Measurements from ENCODE around the gene SH3GLB2. TPM values are rescaled to one million over a fixed set of nuclear protein-coding genes. Genes with fewer than 3 reads are reported as not detected.

SH3GLB2 gene
- 43.2 TPM for total RNA-seq
- long read RNA-seq, full-length matches to known transcripts, result 14 of 22 reads
- long read RNA-seq, partial matches to known transcripts, result 4 of 22 reads
- long read RNA-seq, other reads (novel, unspliced or antisense), result 4 of 22 reads

DNA sequence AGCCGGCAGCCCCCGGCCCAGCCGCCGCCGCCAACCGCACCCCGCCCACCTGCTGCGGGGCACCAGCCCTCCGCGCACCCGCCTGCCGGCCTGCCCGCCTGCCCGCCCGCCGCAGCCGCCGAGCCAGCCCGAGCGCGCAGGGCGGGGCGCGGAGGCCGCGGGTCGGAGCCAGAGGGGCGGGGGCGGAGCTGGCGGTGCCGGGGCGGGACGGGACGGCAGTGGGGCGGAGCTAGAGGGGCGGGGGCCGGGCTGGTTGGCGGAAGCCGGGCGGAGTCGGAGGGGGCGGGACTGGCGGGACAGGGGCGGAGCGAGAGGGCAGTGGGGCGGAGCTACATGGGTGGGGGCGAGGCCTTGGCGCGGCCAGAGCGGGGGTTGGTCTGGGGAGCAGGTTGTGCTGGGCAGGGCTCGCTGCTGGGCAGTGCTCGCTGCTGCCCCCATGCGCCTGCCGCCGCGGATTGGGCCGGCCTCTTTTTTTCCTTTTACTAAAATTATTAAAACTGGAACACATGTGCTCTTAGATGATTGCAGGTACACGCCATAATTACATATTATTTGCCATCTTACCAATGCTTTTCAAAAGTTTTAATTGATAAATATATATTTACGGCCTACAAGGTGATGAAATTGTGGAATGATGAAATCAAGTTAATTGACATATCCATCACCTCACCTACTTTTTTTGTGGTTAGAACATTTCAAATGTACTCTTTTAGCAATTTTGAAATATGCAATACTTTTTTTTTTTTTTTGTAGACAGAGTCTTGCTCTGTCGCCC is at the start of gene SH3GLB2:
Gene SH3GLB2 (minus strand): TSS at position 140 of the 775 bp plus-strand sequence. CDS start 177 bp downstream, outside the sequence.
- peak; percentile 100 for DNase-seq (ENCODE audit: low spot score)

DNA sequence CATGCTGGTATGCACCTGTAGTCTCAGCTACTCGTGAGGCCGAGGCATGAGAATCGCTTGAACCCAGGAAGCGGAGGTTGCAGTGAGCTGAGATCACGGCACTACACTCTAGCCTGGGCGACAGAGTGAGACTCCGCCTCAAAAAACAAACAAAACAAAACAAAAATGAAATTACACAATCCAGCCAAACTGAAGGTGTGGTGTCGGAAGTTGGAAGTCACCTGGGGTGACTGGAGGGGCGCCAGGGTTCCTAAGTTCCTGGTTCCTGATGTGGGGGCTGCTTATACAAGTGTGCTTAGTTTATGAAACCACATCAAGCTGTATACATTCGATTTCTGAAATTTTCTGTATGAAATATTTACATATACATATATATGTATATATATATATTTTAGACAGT is 49.1 kb upstream of the SH3GLB2 start:
- no peak for DNase-seq (ENCODE audit: low spot score)

DNA sequence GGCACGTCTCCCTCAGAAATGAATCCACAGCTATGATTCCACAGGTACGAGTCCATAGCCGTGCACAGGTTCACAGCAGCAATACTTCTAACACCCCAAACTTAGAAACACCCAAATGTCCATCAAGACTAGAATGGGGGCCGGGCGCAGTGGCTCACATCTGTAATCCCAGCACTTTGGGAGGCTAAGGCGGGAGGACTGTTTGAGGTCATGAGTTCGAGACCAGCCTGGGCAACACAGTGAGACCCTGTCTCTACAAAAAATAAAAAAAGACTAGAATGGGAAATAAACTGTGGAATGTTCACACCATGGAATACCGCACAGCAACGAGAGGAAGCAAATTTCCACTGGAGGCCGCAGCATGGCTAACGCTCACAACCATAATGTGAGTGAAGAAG is 48.5 kb upstream of the SH3GLB2 start:
- DNase-seq (ENCODE audit: low spot score), result no peak

DNA sequence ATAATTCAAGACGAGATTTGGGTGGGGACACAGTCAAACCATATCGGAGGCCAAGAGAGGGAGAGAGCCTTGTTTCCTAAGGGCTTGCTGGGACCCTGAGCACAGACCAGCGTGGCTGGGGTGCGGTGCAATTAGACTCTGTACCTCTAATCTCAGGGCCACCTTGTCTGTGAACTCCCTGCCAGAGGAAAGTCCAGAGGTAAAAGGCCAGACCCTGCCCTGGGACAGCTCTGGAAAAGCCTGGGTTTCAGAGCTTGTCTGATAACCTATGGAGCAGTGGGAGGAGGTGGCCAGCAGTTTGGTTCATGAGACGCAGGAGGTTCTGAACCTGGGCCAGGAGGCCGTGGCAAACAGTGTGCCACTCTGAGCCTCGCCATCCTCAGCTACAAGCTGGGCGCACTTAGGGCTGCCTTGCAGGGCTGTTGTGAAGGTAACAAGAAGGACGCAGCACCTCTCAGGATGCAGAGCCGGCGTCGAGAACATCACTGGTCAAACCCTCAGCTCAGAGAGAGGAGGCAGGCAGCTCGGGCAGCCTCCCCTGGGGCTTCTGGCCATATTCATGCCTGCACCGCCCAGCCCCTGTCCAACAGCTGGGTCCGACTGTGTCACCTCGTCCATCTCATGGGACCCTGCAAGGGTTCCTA is 48.0 kb upstream of the SH3GLB2 start:
- DNase-seq (ENCODE audit: low spot score), result no peak

DNA sequence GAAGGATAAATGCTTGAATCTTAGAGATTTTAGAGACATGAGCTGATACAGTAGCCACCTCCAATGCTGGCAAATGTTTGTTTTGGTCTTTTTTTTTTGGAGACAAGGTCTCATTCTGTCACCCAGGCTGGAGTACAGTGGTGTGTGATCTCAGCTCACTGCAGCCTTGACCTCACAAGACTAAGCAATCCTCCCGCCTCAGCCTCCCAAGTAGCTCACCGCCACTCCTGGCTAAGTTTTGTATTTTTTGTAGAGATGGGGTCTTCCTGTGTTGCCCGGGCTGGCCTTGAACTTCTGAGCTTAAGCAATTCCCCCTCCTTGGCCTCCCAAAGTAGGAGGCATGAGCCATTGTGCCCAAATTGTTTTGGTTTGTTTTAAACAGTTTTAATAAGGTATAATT is 46.0 kb upstream of the SH3GLB2 start:
- DNase-seq (ENCODE audit: low spot score), result no peak

DNA sequence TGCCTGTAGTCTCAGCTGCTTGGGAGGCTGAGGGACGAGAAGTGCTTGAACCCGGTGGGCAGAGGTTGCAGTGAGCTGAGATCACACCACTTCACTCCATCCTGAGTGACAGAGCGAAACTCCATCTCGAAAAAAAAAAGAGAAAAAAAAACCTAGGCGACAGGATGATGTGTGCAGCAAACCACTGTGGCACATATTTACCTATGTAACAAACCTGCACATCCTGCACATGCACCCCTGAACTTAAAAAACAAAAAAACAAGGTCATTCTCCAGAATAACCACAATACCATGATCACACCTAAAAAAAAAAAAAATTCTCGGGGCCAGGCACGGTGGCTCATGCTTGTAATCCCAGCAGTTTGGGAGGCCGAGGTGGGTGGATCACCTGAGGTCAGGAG is 45.3 kb upstream of the SH3GLB2 start:
- no peak for DNase-seq (ENCODE audit: low spot score)

DNA sequence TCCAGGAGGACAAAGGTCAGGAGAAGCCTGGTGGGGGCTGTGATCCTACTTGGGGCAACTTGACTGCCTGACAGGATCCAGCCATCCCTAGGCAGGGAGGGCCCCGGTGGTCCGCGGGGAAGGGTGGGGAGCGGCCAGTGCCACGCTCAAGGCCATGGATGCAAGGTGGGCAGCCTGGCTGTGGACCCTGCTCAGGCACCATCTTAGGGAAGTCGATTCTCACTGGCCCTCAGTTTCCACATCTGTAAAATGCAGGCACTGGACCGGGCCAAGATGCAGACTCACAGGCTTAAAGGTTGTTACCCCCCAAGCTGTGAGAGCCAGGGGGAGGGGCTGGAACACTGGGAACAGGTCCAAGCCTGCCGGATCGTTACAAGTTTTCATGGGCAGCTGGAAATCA is 44.0 kb upstream of the SH3GLB2 start:
- DNase-seq (ENCODE audit: low spot score), result no peak

DNA sequence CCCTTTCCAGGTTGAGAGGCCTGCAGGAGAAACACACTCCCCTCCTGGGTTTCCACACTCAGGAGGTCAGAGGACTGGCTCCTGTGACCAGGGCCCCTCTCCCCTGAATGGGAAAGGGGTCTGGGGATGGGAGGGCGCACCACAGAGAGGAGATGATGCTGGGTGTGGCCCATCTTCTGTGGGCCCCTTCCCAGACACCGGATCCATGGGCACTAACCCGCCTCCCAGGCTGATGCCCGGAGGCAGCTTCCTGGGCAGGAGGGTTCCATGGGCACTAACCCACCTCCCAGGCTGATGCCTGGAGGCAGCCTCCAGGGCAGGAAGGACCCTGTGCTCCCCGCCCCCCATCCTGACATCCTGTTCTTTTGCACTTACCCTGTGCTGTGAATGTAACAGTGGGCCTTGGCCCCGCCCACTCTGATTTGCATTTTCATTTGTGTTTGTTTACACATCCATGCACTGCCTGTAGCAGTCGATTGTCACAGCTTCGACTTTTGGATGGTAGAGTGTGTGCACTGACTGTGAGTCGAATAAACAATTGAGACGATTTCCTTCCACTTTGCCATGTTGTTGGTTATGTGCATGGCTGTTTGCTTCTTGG is 43.5 kb upstream of the SH3GLB2 start:
- DNase-seq (ENCODE audit: low spot score), result no peak

DNA sequence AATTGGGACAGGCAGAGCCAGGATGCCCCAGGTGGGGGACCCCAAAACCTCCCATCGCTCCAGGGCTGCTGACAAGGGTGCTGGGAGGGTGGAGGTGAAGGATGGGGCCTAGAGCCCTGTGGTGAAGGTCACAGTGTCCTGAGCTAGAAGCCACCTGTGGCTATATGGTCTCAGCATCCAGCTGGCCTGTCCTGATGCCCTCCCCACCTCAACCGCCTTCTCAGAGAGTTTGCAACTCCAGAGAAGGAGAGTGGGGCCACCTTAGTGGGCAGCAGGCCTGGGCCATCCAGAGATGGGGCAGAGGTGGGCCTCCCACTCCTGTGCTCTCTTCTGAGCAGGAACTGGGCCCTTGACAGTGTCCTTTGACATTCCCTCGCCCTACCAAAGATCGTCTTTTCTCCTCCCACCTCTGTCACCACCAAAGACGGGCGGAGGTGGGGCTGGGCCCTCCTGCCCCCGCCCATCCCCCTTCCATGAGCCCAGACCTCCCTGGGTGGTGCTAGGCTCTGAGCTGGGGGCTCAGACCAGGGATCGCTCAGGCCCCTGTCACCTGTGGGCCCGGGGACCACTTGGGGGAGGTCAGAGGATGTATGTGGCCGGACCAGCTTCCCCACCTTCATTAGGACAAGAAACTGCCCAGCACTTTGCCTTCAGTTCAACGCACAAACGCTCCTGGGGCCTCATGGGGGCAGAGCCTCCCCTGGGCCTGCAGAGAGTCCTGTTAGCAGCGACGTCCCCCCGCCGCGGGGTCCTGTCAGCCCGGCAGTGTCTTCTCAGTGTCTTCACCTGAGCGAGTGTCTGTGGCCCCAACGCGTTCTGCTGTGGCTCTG is 42.8 kb upstream of the SH3GLB2 start:
- no peak for DNase-seq (ENCODE audit: low spot score)

DNA sequence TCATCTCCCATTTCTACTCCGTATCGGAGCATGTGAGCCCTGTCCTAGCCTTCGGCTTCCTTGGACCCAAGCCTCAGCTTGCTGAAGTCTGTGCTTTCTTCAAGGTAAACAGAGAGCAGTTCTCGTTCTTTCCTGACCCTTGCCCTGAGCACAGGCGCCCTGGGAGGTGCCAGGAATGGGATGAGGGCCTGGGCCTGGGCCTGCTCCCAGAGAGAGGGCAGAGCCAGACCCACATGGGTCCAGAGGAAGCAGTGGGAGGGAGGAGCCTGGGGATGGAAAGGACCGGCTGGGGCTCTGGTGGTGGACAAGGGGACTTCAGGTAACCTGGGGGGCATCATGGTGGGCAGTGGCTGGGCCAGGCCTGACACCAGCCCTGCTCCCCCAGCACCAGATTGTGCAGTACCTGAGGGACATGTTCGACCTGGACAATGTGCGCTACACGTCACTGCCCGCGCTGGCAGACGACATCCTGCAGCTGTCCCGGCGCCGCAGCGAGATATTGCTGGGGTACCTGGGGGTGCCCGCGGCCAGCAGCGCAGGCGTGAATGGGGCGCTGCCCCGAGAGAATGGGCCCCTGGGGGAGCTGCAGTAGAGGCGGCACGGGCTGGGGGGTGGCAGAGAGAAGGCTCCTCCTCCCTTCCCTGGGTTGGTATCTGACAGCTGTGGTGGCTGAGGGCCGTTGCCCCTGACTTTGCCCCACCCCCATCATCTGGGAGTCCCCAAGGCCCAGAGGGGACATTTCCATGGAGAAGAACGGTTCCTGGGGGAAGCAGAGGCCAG is 41.9 kb upstream of the SH3GLB2 start:
- DNase-seq (ENCODE audit: low spot score), result no peak

DNA sequence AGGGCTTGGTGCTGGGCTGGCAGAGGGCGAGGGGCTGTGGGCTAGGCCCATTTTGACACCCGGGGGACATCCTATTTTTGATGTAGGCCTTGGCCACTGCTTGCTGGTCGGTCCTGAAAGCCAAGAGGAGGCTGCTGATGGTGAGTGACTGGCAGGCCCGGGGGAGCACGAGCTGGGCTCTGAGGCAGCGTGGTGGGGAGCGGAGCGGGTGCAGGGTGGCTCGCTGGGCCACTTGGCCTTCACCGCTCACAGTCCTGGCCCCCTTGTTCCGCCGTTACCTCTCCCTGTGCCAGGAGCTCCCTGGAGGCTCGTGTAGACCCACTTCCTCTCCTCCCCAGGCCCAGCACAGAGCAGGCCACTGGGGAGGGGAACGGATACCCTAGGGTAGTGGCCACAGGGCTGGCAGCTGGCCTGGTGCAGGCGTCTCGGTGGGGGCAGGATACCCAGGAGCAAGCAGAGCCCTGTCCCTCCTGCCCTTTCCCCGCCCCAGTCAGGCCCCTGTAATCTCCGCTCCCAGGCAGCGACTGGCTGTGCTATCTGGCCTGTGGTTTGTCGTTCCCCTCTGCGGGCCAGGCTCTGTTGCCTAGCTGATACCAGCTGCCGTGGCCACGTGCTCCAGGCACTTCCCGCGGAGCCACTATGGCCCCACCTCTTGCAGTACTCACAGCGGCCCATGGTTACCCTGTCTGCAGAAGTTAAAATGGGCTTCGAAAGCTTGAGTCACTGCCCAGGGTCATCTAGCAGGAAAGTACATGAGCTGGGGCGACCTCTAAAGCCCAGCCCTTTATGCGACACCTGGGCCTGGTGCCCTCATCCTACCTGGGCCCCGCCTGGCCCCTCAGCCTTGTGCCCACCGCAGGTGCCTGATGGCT is 41.1 kb upstream of the SH3GLB2 start:
- no peak for DNase-seq (ENCODE audit: low spot score)

DNA sequence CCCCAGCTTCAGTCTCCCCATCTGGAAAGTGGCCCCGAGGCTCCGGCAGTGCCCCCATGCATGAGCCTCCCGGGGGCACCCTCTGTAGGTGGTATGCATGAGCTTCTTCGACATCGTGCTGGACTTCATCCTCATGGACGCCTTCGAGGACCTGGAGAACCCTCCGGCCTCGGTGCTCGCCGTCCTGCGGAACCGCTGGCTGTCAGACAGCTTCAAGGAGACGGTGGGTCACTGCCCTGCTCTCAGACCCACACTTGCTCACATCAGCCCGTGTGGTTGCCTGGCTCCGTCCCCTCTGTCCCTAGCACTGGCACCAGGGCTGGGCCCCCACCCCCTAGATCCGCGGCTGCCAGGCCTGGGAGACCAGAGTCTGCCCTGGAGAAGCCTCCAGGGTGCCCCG is 40.0 kb upstream of the SH3GLB2 start:
- no peak for DNase-seq (ENCODE audit: low spot score)

DNA sequence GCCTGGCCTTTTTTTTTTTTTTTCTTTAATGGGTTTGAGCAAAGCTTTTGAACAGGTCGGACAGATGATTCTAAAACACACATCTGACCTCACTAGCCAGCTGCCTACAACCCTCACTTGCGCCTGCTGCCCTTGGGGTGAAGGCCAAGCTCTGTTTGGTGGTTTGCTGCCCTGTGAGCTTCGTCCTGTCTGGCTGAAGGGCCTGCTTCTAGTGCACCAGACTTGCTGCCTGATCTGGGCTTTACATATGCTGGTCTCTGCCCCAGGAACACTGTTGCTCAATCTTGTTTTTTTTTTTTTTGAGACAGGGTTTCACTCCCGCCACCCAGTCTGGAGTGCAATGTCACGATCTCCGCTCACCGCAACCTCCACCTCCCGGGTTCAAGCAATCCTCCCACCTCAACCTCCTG is 36.4 kb upstream of the SH3GLB2 start:
- no peak for DNase-seq (ENCODE audit: low spot score)

DNA sequence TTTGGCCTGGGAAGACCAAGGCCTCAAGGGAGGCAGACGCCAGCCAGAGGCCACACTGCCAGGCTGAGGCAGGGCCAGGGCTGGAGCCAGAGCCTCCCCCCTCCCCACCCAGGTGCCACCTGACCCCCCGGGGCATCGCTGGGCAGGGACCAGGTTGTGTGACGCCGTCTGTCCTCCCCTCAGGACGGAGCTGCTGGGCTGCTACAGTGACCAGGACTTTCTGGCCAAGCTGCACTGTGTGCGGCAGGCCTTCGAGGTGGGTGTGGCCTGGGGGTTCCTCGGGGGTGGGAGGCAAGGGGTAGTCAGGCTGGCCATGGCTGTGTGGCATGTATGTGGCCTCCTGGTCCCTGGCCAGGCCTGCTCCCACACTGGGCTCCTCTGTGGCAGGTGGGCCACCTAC is 34.9 kb upstream of the SH3GLB2 start:
- no peak for DNase-seq (ENCODE audit: low spot score)

DNA sequence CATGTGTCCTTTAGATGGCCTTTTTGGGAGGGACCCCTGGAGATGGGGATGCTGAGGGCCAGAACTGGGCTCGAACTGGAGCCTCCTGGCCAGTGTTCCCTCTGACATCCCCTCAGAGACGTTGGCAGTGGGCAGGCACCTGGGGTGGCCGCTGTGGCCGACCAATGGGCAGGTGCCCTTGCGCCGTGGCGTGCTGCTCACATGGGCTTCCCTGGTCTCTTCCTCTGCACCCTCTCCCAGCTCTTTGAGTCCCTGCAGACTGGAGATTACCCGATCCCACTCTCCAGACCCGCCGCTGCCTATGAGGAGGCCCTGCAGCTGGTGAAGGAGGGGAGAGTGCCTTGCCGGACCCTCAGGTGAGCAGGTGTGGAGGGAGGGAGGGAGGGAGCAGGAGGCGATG is 32.9 kb upstream of the SH3GLB2 start:
- DNase-seq (ENCODE audit: low spot score), result no peak

DNA sequence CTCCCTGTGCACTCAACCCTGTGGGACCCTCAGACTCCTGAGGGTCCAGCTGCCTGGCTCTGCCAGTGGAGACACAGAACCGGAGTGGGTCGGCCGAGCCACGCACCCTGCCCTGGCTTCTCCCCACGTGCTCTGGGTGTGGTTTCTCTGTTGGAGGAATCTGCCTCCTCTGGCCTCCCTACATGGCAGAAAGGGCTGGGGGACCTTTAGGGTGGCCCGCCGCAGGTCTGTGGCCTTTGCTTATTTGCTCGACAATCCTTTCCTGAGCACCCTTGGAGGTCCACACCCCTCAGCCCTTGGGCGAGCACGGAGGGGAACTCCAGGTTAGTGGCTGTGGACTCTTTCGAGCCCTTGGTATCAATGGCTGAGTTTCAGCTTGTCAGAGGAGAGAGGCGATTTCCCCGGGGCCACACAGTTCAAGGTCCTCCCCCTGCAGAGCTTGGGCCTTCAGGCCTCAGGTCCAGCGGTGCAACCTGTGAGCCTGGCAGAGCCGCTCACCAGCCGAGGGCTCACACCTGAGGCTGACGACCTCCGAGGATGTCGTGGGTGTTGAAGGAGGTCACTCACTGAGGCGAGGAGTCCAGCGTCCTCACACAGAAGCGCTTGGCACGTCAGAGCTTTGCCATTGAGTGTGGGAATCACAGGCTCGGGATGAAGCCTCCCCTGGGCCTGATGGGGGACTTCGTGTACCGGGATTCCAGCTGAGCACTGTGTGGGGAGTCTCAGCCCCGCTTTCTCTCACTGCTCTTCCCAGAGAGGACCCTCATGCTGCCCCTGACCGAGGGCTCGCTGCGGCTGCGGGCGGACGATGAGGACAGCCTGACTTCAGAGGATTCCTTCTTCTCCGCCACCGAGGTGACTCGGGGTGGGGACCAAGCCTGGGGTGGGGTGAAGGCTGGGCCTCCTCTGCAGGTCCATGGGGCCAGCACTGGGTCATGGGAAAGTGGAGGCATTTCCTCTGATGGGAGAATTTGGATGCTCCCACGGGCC is 32.0 kb upstream of the SH3GLB2 start:
- no peak for DNase-seq (ENCODE audit: low spot score)

DNA sequence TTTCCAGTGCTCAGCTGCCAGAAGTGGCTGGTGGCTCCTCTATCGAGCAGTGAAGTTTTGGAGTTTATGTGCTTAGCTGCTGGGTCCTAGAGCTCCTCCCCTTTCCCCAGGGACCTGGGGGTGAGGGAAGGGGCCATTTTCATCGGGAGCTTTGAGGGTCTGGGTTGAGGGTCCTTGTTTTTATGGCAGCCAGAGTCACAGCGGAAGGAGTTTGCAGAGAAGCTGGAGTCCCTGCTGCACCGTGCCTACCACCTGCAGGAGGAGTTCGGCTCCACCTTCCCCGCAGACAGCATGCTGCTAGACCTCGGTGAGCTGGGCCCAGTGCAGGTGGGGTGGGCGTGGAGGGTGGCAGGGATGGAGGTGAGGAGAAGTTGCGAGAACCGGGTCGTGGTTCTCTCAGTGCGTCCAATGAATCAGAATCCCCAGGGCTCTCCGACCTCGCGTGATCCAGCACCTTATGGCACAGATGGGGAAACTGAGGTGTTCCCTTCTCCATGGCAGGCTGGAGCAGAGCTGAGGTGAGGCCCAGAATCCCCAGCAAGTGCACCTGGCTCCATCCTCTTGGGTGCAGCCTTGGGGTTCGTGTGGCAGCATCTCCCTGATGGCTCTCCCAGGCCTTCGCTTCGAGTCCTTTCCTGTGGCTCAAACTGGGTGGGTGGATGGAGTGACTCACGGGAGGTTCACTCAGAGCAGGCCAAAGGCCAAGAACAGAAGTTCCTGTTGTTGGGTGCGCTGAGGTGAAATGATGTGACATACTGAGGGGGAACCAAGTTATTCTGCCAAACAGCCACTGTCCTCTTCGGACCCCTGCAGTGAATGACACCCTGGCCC is 31.0 kb upstream of the SH3GLB2 start:
- DNase-seq (ENCODE audit: low spot score), result no peak

Measured in mesenteric fat pad (tissue), 1 donor.